HepG2 (cell line): Measurements from ENCODE around the gene CACNG7. TPM values are rescaled to one million over a fixed set of nuclear protein-coding genes. Genes with fewer than 3 reads are reported as not detected.
A peak's percentile ranks its signal among the peaks of the same experiment; 100 is the strongest.

Source experiments
- ARNTL ChIP-seq: sonication (generic); formaldehyde crosslinking; IDR thresholded peaks from 2 replicates; pipeline ENCODE4 v1.4.0; 2020; ENCODE audit warnings: mild to moderate bottlenecking, missing genetic modification reagents
- HNF4A ChIP-seq: sonication (generic); formaldehyde crosslinking; IDR thresholded peaks from 2 replicates; pipeline ENCODE4 v1.4.0; 2020; ENCODE audit warnings: missing genetic modification reagents
- HOXA3 ChIP-seq: sonication (generic); formaldehyde crosslinking; IDR thresholded peaks from 2 replicates; pipeline ENCODE4 v1.5.0; 2020; ENCODE audit warnings: missing genetic modification reagents
- MZF1 ChIP-seq: sonication (generic); formaldehyde crosslinking; IDR thresholded peaks from 2 replicates; pipeline ENCODE4 v1.8.1; 2023; ENCODE audit warnings: mild to moderate bottlenecking, missing genetic modification reagents, borderline replicate concordance
- ZC3H4 ChIP-seq: sonication (generic); formaldehyde crosslinking; IDR thresholded peaks from 2 replicates; pipeline ENCODE4 v1.4.0; 2020; ENCODE audit warnings: missing genetic modification reagents, borderline replicate concordance
- ZNF614 ChIP-seq: IDR thresholded peaks from 2 replicates; pipeline ENCODE4 v1.6.1; 2018; ENCODE audit warnings: missing biosample characterization, missing genetic modification reagents, inconsistent platforms, borderline replicate concordance
- ZNF652 ChIP-seq: IDR thresholded peaks from 2 replicates; pipeline ENCODE4 v1.6.1; 2016; ENCODE audit warnings: low read depth, borderline replicate concordance
- ZSCAN31 ChIP-seq: sonication (generic); formaldehyde crosslinking; IDR thresholded peaks from 2 replicates; pipeline ENCODE4 v1.5.0; 2020; ENCODE audit warnings: low read depth, mild to moderate bottlenecking, missing genetic modification reagents
- ZSCAN9 ChIP-seq: IDR thresholded peaks from 2 replicates; pipeline ENCODE4 v1.6.1; 2016; ENCODE audit warnings: borderline replicate concordance
- polyA plus RNA-seq, 8 experiments: library from polyadenylated mRNA; depleted of rRNA in 3 of 8; stranded (reverse) in 7 of 8; unstranded in 1 of 8; fragments of >200 nt; fragmentation: Illumina TruSeq in 4 of 8; extraction: Trizol in 4 of 8; gene quantifications; 2 replicates each; pipeline versions ENCODE4 v1.2.1 to v1.2.3, GENCODE V29; 2011 to 2016; ENCODE audit warnings: low read depth in 4 of 8, missing spikeins in 1 of 8, mixed read lengths in 1 of 8; ENCODE audit not compliant: insufficient read depth in 1 of 8
- total RNA-seq, 5 experiments: library from RNA; depleted of rRNA; stranded (reverse); fragments of >200 nt; fragmentation: Illumina TruSeq; extraction: Trizol; gene quantifications; 2 replicates each; pipeline ENCODE4 v1.2.3, GENCODE V29; 2016; ENCODE audit warnings: low read depth in 1 of 5
- TF ChIP-seq, protein P1 (sequence below), 2 experiments: sonication (generic) in 1 of 2; formaldehyde crosslinking in 1 of 2; IDR thresholded peaks; 2 replicates each; pipeline versions ENCODE4 v1.4.0 to v1.6.1; 2018 to 2020; ENCODE audit warnings: missing genetic modification reagents in 2 of 2, borderline replicate concordance in 1 of 2, low read depth in 1 of 2, mild to moderate bottlenecking in 1 of 2, missing biosample characterization in 1 of 2
- TF ChIP-seq, protein P2 (sequence below): sonication (generic); formaldehyde crosslinking; IDR thresholded peaks from 2 replicates; pipeline ENCODE4 v1.4.0; 2020; ENCODE audit warnings: missing genetic modification reagents
- TF ChIP-seq, protein P3 (sequence below), 2 experiments: sonication (generic) in 1 of 2; formaldehyde crosslinking in 1 of 2; IDR thresholded peaks; 2 replicates each; pipeline versions ENCODE4 v1.6.1 to v1.9.0; 2014 to 2022; ENCODE audit warnings: antibody characterized with exemption in 1 of 2, borderline replicate concordance in 1 of 2, inconsistent platforms in 1 of 2, low read depth in 1 of 2, missing genetic modification reagents in 1 of 2
- TF ChIP-seq, protein P4 (sequence below): sonication (generic); formaldehyde crosslinking; IDR thresholded peaks from 2 replicates; pipeline ENCODE4 v1.4.0; 2020; ENCODE audit warnings: mild to moderate bottlenecking, low read depth, missing genetic modification reagents
- TF ChIP-seq, protein P5 (sequence below): sonication (generic); formaldehyde crosslinking; IDR thresholded peaks from 2 replicates; pipeline ENCODE4 v1.5.0; 2020; ENCODE audit warnings: mild to moderate bottlenecking, missing genetic modification reagents, moderate library complexity

CACNG7 gene
- total and polyA plus RNA-seq, 2 of the 13 experiments (the other 11 are each of a cell fraction or from before 2014, with no cell fraction given), result not detected

DNA sequence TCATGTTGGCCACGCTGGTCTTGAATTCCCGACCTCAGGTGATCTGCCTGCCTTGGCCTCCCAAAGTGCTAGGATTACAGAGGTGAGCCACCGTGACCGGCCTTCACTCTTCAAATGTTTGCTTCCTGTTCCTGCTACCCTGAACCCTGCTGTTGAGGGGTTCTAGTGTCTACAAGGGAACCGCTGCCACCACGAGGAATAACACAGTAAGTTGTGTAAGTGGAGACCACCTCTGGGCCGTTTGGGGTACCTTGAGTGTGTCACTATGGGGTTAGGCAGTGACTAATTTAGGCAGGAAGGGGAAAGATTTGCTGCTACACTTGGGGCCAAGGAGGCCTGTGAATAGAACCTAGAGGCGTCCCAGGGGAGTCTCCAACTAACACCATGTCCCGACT lies 43.6 kb upstream of the CACNG7 start (continued):
- TF ChIP-seq, protein P1, sequence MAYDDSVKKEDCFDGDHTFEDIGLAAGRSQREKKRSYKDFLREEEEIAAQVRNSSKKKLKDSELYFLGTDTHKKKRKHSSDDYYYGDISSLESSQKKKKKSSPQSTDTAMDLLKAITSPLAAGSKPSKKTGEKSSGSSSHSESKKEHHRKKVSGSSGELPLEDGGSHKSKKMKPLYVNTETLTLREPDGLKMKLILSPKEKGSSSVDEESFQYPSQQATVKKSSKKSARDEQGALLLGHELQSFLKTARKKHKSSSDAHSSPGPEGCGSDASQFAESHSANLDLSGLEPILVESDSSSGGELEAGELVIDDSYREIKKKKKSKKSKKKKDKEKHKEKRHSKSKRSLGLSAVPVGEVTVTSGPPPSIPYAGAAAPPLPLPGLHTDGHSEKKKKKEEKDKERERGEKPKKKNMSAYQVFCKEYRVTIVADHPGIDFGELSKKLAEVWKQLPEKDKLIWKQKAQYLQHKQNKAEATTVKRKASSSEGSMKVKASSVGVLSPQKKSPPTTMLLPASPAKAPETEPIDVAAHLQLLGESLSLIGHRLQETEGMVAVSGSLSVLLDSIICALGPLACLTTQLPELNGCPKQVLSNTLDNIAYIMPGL (CRISPR knock-in tag; IDR thresholded peaks at IDR 0.05; ENCODE audit: borderline replicate concordance in 1 of 2, low read depth in 1 of 2), result peak in 1 of 2 experiments; percentile 16; a peak in 1 of 4 replicates
- TF ChIP-seq ZSCAN31 (peak; percentile 64), ZNF614 (CRISPR knock-in tag) (peak; percentile 13; the same call in 1 of the 2 replicates), ZNF652 (CRISPR knock-in tag) (peak; percentile 49; the same call in 1 of the 2 replicates), HOXA3 (CRISPR knock-in tag) (peak; percentile 42; the same call in 1 of the 2 replicates), MZF1 (no peak), HNF4A (peak; percentile 56), ZC3H4 (CRISPR knock-in tag) (peak; percentile 97), ARNTL (CRISPR knock-in tag) (peak; percentile 45; the same call in 1 of the 2 replicates), ZSCAN9 (CRISPR knock-in tag) (peak; percentile 27; the same call in 1 of the 2 replicates)
- TF ChIP-seq, protein P2, sequence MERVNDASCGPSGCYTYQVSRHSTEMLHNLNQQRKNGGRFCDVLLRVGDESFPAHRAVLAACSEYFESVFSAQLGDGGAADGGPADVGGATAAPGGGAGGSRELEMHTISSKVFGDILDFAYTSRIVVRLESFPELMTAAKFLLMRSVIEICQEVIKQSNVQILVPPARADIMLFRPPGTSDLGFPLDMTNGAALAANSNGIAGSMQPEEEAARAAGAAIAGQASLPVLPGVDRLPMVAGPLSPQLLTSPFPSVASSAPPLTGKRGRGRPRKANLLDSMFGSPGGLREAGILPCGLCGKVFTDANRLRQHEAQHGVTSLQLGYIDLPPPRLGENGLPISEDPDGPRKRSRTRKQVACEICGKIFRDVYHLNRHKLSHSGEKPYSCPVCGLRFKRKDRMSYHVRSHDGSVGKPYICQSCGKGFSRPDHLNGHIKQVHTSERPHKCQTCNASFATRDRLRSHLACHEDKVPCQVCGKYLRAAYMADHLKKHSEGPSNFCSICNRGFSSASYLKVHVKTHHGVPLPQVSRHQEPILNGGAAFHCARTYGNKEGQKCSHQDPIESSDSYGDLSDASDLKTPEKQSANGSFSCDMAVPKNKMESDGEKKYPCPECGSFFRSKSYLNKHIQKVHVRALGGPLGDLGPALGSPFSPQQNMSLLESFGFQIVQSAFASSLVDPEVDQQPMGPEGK (CRISPR knock-in tag), result peak; percentile 9; the same call in 1 of the 2 replicates
- TF ChIP-seq, protein P3, sequence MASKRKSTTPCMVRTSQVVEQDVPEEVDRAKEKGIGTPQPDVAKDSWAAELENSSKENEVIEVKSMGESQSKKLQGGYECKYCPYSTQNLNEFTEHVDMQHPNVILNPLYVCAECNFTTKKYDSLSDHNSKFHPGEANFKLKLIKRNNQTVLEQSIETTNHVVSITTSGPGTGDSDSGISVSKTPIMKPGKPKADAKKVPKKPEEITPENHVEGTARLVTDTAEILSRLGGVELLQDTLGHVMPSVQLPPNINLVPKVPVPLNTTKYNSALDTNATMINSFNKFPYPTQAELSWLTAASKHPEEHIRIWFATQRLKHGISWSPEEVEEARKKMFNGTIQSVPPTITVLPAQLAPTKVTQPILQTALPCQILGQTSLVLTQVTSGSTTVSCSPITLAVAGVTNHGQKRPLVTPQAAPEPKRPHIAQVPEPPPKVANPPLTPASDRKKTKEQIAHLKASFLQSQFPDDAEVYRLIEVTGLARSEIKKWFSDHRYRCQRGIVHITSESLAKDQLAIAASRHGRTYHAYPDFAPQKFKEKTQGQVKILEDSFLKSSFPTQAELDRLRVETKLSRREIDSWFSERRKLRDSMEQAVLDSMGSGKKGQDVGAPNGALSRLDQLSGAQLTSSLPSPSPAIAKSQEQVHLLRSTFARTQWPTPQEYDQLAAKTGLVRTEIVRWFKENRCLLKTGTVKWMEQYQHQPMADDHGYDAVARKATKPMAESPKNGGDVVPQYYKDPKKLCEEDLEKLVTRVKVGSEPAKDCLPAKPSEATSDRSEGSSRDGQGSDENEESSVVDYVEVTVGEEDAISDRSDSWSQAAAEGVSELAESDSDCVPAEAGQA (IDR thresholded peaks at IDR 0.05; ENCODE audit: low read depth), result no peak
- TF ChIP-seq, protein P3 (CRISPR knock-in tag; IDR thresholded peaks at IDR 0.05; ENCODE audit: borderline replicate concordance), result no peak
- TF ChIP-seq, protein P4, sequence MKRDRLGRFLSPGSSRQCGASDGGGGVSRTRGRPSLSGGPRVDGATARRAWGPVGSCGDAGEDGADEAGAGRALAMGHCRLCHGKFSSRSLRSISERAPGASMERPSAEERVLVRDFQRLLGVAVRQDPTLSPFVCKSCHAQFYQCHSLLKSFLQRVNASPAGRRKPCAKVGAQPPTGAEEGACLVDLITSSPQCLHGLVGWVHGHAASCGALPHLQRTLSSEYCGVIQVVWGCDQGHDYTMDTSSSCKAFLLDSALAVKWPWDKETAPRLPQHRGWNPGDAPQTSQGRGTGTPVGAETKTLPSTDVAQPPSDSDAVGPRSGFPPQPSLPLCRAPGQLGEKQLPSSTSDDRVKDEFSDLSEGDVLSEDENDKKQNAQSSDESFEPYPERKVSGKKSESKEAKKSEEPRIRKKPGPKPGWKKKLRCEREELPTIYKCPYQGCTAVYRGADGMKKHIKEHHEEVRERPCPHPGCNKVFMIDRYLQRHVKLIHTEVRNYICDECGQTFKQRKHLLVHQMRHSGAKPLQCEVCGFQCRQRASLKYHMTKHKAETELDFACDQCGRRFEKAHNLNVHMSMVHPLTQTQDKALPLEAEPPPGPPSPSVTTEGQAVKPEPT (CRISPR knock-in tag), result no peak
- TF ChIP-seq, protein P5, sequence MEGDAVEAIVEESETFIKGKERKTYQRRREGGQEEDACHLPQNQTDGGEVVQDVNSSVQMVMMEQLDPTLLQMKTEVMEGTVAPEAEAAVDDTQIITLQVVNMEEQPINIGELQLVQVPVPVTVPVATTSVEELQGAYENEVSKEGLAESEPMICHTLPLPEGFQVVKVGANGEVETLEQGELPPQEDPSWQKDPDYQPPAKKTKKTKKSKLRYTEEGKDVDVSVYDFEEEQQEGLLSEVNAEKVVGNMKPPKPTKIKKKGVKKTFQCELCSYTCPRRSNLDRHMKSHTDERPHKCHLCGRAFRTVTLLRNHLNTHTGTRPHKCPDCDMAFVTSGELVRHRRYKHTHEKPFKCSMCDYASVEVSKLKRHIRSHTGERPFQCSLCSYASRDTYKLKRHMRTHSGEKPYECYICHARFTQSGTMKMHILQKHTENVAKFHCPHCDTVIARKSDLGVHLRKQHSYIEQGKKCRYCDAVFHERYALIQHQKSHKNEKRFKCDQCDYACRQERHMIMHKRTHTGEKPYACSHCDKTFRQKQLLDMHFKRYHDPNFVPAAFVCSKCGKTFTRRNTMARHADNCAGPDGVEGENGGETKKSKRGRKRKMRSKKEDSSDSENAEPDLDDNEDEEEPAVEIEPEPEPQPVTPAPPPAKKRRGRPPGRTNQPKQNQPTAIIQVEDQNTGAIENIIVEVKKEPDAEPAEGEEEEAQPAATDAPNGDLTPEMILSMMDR (CRISPR knock-in tag), result peak; percentile 60
